ENCODE measurements around the gene CFAP54.

Gene CFAP54

DNA sequence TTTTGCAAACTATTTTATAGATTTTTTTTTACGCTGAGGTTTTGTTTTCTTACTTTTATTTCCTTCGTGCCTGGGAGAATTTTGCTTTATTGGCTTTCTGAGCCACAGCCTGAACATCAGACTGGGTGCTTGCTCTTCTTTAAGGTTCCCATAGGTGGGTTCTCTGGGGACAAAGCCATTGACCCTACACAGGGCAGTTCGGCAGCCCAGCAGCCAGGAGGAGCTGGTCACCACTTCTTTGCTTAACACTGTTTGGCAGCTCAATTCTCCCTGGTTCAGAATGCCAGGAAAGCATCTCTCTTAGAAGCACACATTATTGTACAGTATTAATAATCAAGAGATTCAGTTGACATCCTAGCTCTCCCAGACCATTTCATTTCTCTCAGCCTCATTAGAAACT lies 276.9 kb downstream of the CFAP54 start:
- no peak for DNase-seq

DNA sequence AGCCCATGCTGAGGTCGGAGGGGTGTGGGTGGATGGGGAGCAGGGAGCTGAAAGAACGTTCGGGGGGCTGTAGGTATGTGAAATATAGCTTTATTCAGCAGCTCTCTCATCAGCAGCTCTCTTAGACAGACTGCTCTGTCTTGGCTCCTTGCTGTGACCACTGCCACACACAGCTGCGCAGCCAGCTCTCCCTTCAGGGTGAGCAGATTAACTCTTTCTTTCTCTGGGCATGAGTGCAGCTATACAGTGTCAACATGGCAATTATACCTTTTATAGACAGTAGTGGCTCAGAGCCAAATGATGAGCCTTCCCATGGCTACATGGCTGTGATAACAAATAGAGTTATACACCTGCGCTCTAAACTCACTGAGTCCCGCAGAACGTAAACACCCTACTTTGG lies 280.0 kb downstream of the CFAP54 start:
- DNase-seq = no peak

DNA sequence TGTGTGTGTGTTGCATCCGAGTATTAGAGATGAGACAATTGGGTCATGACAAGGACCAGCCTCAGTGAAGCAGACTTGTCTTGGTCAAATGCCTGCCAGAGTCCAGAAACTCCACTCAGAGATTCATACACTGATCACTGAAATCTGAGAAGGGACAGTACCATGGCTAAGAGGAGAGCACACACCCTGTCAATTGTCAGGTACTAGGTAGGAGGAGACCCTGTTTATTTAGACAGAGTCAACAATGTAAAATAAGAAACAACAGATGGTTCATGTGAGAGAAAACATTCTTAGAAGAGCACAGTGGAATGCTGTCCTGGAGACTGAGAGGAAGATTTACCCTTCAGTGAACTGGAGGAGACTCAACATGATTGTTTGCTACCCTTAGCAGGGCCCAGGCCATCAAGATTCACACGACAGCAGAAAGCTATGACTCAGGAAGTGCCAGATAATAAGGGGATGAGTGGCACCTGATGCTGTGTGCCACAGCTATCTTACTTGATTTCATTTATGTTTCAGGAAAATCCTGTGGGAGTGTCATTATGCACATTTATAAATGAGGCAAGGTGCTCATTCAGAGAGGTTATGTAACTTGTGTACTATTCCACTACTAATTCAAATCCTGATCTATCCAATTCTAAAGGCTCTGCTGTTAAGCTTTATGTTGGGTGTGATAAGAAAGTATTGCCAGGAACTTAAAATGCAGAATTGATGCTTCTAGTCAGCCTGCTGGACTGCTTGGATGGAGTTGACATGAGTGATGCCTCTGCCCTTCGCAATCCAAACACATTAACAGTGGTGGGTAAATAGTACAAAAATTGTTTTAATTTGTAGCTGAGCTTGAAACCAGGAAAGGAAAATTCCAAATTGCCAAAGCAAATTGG lies 281.1 kb downstream of the CFAP54 start:
- no peak for DNase-seq

DNA sequence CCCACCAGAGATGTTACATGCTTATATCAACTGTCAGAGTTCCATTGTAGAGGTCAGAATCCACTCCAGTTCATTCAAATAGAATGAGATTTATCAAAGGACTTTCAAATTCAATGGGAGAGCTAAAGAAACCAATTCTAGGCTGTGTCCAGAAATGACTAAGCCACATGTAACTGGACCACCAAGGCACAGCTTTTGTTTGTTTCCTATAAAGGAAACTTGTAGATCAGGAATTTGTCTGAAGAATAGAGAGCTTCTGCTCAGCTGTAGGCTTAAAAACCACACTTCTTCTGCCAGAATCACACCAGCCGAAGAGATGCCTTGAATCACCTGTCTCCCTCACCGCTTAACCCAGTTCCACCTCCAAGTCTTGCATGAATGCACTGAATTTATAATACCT lies 283.7 kb downstream of the CFAP54 start:
- DNase-seq = no peak

DNA sequence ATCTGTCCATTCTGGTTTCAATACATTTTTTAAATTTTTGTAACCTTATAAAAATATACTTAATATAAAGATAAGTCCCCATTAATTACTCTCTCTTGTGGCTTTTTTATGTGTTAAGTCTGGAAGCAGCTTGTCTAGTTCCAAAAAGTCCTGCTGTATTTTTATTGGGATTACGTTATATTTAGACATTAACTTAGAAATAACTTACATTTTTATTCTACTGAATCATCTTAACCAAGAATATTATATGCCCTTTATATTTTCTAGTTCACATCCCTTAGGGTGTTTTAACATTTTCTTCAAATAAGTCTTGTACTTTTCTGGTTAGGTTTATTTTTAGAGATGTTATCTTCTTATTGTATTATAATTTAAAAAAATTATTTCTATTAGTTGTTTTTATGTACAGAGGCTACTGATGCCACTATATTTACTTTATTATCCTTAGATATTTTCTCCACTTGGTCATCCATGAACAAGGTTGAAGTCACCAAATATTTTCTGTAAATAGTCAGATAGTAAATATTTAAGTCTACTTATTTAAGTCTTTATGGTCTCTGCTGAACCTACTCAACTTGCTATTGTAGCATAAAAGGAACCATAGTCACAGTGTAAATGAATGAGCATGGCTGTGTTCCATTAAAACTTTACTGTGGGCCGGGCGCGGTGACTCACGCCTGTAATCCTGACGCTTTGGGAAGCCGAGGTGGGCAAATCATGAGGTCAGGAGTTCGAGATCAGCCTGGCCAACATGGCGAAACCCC lies 285.3 kb downstream of the CFAP54 start:
- no peak for DNase-seq

DNA sequence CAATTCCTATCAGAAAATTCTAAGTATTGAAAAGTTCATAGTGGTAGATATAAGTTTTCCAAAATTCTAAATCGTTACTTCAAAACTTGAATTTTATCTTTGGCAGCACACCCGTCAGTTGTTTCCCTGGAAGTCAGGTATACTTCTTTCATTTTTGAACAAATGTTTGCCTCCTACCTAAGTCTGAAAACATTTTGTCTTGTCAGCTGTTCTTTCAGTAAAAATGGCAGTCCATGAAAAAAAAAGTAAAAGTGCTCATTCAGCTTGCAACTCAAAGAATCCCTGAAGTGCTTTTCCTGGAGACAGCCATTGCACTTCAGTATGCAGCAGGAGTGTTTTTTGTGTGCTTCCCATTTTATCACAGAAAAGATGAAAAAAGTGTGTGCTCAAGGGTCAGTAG lies 287.5 kb downstream of the CFAP54 start:
- DNase-seq = no peak

DNA sequence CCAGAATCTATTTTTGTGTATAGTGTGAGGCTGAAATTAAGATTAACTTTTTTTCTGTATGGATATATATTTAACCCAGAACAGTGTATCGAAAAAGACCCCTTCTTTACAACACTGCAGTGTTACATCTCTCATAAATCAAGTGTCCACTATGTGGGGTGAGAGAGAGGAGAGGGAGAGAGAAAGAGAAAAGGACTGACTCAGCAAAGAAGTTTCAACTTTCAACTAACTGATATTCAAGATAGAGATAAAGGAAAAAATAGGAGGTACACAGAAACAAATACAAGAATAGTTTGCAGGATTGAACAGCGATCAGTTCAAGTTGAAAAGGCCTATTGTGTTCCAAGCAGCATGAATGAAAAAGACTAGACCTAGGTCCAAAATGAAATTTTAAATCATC lies 291.0 kb downstream of the CFAP54 start:
- DNase-seq = no peak

DNA sequence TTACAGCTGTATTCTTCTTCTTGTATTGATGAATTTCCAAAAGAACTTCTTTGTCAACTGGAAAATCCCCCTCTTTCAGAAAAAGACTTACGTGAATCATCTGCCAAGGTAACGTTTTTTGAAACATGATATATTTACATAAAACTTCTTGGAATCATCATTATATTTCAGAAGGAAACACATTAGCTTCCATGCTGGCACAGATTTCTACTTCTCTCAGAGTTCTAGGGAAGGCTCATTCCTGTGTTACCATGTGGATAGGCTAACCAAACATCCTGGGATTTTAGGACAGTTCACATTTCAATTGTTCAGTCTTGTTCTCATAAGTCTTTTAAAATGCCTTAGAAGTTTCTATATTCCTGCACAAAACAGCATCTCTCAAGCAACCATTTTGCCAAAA lies 297.4 kb downstream of the CFAP54 start:
- no peak for DNase-seq

DNA sequence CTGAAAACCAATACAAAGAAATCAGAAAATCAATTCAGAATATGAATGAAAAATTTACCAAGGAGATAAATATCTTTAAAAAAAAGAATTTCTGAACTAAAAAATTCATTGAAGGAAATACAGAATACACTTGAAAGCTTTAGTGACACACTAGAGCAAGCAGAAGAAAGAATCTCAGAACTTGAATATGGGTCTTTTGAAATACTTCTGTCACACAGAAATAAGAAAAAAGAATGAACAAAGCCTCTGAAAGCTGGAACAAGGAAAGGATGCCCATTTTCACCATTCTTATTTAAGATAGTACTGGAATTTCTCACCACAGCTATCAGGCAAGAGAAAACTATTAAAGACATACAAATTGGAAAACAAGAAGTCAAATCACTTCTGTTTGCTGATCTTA lies 314.6 kb downstream of the CFAP54 start:
- DNase-seq = no peak

DNA sequence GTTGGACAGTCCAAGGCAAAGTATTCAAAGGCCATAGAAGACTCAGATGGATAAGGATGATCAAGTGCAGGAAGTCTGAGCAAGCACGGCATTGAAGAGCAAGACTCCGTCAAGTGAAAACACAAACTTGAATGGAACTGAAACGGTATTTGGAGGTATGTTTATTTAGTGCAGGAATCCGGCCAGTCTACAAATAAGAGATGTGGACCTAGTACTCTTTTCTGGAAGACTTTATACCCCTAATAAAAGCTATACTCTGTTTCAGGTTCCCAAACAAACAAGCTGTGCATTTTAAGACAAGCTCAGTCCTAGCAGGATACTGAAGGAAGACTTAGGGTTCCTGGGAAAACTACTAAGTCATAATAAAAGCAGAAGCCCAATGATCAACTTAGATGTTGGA lies 316.9 kb downstream of the CFAP54 start:
- no peak for DNase-seq

DNA sequence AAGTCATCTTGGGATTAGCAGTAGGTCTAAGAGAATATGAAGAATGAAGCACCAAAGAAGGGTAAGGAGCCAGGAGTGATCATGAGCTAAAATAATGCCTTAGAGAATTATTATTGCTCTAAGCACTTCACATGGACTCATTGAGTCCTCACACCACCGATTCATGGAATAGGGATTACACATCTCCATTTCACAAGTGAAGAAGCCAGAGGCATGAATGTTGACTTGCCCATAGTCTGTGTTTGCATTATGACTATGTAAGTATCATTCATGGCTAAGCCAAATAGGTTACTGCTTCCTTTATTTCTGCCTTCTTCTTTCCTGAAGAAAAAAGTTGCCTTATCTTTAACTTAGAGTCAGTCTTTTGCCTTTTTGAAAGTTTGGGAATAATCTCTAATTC lies 318.4 kb downstream of the CFAP54 start:
- DNase-seq = no peak

DNA sequence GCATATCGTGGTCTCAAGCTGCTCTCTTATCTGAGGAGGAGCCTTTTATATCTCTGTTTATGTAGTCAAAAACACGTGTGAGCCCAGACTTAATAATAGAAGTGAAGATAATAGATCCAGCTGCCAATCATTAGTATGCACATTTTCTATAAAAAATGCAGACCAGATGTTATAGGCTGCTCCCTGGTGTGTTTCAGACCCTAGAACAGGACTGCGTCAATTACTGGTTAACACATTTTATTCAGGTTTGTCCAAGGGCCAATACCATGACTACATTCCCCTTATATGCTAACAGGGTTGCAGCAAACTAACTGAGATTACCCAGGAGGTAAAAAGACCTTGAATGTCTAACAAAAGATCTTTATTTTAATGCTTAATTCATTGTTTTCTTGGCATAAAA lies 319.2 kb downstream of the CFAP54 start:
- DNase-seq = no peak

DNA sequence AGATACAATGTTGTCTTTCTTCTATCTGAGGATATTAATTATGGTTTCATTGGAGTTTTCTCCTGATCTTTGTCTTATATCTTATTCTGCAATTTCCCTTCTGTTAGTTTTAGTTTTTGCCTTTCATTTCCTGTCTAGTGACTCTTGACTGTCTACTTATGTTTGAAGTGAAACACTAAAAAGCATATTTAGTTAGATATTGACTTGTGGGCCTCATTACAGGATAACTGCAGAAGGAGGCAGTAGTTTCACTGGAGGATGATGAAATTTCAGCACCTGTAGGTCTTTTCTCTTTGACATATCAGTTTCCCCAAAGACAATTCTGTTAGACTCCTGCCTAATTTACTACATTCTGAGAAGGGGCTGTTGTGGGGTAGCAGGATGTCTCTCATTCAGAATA lies 320.1 kb downstream of the CFAP54 start:
- no peak for DNase-seq

DNA sequence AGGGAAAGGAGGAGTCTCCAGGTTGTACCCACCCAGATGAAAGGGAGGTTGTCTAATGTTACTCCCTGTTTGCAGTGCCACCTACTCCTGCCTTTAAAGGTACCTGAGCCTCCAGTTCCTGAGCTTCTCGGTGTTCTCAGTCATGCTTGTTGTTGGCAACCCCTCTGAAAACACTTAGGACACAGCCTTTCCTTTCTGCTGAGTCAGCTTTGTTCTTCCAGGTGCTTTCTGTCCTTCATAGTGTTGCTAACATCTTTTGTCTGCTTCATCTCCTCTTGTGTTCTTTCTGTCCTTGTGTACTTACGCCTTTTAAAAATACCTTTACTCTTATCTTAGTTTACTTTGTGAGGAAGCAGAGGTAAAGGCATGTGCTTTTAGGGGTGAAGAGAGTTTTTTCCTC lies 320.7 kb downstream of the CFAP54 start:
- no peak for DNase-seq

DNA sequence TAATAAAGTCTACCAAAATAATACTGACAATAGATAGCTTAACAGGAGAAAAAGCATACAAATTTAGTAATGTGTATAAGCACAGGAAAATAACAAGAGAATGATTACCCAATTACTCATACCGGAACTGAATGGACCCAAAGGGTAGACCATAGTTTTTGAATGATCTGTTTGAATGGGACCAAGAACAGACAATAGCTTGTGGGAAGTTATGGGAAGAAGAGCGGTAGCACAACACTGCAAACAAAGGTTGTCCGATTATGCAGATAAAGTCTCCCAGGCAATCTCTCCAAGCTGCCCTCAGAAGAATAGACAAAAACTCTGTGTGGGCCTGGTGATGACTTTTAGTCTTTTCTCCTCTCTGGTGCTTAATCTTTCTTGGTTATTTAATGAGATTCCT lies 321.1 kb downstream of the CFAP54 start:
- DNase-seq = no peak

DNA sequence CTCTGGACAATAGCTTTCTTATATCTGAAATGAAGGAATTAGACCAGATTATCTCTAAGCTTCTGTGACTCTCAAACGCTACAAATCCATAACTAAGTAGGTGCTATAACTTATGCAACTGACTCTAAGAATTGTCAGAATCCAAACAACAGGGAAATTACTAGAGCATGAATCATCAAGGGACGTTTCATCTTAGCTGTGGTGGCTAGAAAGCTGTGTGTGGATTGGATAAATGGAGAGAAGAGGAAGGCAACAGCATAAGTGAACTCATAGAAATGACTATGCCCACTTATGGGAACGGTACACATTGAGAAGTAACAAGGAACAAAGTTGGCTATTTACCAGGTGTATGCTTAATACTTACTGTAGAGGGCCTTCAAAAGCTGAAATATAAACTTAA lies 321.7 kb downstream of the CFAP54 start:
- no peak for DNase-seq

DNA sequence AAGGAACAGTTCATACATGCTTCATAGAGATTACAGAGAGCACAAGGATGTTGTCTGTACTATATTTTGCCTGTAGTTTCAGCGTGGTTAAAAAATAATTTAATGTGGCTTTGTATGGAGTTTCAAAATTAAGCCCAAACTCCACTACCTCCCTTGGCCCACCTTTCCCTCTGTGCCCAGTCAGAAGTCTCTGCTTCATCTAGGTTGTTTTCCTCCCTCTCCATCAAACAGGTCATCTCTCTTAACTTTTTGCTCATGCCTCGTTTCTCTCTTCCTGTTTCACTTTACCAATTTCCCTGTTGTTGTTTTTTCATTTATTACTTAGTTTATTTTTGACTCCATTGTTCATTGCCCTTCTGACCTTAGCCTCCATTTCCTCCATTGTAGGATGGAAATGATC lies 322.8 kb downstream of the CFAP54 start:
- no peak for DNase-seq

DNA sequence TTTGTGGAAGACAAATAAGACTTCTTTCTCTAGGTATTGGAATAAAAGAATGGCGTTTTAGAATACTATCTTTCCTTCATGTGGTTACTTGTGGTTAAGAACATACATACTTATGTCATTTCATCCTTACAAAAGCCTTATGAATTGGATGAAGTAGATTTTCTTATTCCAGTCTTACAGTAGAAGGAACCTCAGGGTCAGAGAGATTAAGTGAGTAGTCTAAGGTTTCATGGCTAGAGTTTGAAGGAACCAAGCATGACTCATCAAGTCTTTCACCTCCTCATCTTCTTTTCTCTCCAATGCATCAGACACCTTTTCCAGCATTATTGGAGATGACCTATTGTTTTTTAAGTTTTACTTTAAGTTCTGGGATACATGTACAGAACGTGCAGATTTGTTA lies 324.8 kb downstream of the CFAP54 start:
- no peak for DNase-seq

DNA sequence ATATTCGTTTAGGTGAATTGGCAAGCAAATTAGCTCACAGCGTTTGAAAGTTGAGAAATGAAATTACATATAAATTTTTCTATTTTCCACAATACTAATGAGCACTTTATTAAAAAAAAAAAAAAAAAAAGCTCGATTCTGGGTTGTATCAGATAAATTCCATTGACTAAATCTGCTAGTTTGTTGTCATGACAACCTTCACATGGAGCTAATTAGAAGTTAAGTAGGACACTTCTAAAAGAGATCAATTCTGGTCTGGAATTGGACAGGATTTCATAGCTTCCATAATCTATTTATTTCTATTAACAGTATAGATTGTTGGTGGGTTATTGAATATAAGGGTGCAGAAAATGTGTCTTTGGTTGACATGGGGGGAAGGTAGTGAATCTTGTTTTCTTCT lies 332.2 kb downstream of the CFAP54 start:
- no peak for DNase-seq

DNA sequence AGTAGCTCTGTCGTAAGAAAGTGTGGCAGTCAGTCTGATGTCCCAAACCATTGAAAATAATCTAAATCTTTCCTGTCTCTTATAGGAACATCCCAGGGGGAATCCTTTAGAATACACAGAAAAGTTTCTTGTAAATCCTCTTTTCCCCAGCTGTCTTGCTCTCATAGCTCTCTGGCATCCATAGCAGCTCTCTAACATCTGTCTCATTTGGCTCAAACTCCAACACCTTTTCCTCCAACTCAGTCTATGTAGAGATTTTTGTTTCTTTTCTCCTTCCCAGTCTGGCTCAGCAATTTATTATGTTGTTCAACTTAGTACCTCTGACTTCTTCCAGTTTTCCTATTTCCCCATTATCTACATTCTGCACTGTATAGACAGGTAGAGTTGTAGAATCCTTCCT lies 333.3 kb downstream of the CFAP54 start:
- DNase-seq = no peak

DNA sequence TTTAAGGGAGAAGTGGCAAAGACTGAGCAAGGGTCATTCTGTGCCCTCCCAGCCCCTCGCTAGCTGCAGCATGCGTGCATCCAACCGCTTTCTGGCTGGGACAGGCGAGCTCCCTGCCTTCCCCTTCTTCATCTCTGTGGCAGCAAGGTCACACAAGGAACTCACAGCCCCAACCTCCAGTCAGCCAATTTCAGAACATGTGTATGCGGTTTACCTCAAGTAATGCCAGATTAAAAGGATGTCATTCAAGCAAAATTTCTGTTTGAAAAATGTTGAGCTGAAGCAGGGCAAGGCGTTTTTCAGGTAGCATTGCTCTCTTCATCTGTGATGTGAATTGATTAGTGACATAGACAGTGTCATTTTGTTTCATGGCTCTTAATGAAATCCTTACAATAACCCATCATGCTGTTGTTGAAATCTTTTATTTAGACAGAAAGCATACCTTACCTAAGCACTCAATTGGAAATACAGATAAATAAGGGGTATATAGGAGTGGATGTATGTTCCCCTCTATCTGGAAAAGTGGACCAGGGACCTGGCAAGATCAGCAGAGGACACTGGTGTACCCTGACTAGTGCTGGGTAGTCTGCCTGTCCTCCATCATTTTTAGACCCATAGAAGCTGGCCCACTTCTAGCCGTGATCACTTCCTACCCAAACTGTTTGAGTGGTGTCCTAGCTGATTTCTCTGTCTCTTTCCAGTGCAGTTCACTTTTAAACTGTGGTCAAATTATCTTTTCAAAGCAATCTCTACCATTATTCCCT lies 334.9 kb downstream of the CFAP54 start:
- DNase-seq = no peak

DNA sequence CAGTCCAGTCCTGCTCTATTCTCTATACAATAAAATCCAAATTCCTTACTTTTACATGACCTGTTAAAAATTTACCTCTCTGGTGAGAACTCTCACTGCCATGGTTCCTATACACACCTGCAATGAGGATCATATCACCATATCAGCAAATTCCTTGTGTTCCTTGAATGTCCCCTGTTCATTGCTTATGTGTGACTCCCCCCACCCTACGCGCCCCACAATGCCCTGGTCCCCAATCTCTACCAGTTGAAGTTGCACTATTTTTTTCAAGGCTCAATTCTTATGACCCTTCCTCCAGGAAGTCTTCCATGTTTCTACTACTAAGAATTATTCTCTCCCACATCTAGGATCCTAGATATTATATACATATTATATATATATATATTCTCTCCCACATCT lies 335.5 kb downstream of the CFAP54 start:
- no peak for DNase-seq

DNA sequence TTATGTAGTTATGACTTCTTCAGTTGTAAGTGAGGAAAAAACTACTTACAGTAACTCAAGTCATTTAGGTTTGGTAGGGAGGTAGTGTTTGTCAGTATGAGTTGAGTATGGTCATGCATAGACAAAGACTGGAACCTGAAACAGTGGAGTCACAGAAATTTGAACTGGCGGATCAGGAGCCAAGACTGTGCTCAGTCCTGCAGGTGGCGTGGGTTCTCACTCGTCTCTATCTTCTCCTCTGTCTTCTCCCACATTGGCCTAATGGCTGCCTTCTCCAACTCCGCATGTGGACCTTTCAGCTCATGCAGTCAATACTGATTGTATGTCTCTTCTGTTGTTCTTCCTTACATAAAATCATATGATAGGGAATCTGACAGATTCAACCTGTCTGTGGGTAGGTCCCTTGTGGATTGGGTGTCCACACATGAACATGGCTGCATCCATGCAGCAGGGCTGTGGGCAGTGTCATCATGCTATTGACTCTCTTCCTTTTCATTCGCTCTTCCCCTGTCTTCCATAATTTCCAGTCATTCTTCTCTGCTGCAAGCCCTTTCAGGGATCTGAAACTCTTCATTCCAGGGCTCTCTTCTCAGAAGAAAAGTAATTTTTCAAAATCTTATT lies 338.9 kb downstream of the CFAP54 start:
- no peak for DNase-seq
